Natural killer cell treated with Interleukin-12 subunit alpha and Interleukin-12 subunit beta and Interleukin-15 and Interleukin-18, amount 100 ng/mL, for 72 hours (primary cell): ENCODE results near the gene C1orf50. TPM values are rescaled to one million over a fixed set of nuclear protein-coding genes. Genes with fewer than 3 reads are reported as not detected.
A peak's percentile ranks its signal among the peaks of the same experiment; 100 is the strongest.
"Not testable (repeated sequence)": the region's sequence is repeated elsewhere in the genome, so short reads cannot be mapped to it uniquely, and the experiment has no call there.

Experiments used
- ATAC-seq, 2 donors: fragments of 150-1000 bp; cut with Tn5 transposase in 1 of 2; sonication (Bioruptor Pico), chemical (Tn5 transposase) in 1 of 2; 2 replicates each; pipeline ENCODE4 v1.10.0; 2021
- DNase-seq: peaks from one replicate; pipeline ENCODE4 v3.0.0; 2022; ENCODE audit warnings: low spot score
- H3K27ac Mint-ChIP-seq, 2 donors: 1 replicate in 1 of 2; 2 replicates in 1 of 2; pipeline ENCODE4 v1.8.0; 2022; ENCODE audit warnings: mixed read lengths in 2 of 2, mild to moderate bottlenecking in 1 of 2, moderate library complexity in 1 of 2
- H3K27me3 Mint-ChIP-seq, 2 donors: 1 replicate in 1 of 2; 2 replicates in 1 of 2; pipeline ENCODE4 v1.8.0; 2022; ENCODE audit warnings: mixed read lengths in 2 of 2
- H3K36me3 Mint-ChIP-seq: one replicate; pipeline ENCODE4 v1.8.0; 2022; ENCODE audit warnings: mixed read lengths
- H3K4me1 Mint-ChIP-seq, 2 donors: 1 replicate in 1 of 2; 2 replicates in 1 of 2; pipeline ENCODE4 v1.8.0; 2022; ENCODE audit warnings: low read depth in 2 of 2, mixed read lengths in 2 of 2, mild to moderate bottlenecking in 1 of 2
- H3K4me3 Mint-ChIP-seq: one replicate; pipeline ENCODE4 v1.8.0; 2022; ENCODE audit warnings: mixed read lengths
- H3K9me3 Mint-ChIP-seq: 2 replicates; pipeline ENCODE4 v1.8.0; 2022; ENCODE audit warnings: mixed read lengths
- total RNA-seq, 2 donors: library from RNA; stranded (reverse); gene quantifications; one replicate each; pipeline ENCODE4 v1.2.3, GENCODE V29; 2022

Gene C1orf50
- total RNA-seq, 2 donors from 2014 or later, result 8.7 to 9.5 TPM

DNA sequence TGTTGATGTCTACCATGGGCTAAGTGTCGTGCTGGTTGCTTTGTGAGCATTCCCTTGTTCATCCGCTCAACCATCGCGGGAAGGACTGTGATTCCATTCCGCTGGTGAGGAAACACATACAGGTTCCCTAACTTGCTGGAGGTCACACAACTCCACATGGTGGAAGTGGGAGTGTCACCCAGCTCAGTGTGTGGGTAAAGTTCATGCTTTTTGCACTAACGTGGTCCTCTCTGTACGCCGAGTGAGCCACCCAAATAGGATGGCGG, 23.0 kb upstream of the C1orf50 start:
- Mint-ChIP-seq H3K27ac (no peak overlapping the region), H3K4me3 (no peak overlapping the region), H3K9me3 (no peaks in the 10 kb centered on the region), H3K36me3 (no peaks in the 10 kb centered on the region), H3K4me1 (no peaks in the 10 kb centered on the region), H3K27me3 (no peaks in the 10 kb centered on the region)
- ATAC-seq (no peak), DNase-seq (no peak)

DNA sequence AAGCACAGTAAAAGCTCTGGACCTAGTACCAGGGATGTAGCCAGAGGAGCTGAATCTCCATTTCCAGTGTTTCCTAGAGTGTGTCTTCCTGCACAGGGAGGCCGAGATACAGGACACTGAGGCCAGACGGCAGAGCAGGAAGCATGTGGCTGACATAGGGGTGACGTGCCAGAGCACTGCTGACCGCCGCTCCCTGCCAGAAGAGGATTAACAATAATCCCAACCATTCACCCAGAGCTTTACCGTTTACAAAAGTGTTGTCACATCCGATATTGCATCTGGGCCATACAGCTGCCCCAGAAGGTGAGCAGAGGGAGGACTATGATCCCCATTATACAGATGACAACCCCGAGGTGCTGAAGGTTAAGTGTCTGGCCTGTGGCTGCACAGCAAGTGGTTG, 21.2 kb upstream of the C1orf50 start:
- no peak overlapping the region for H3K27ac Mint-ChIP-seq
- DNase-seq (no peak), ATAC-seq (no peak)
- H3K4me1 Mint-ChIP-seq, result no peaks in the 10 kb centered on the region
- H3K9me3 Mint-ChIP-seq, result no peaks in the 10 kb centered on the region
- no peak overlapping the region for H3K4me3 Mint-ChIP-seq
- no peaks in the 10 kb centered on the region for H3K27me3 Mint-ChIP-seq
- no peaks in the 10 kb centered on the region for H3K36me3 Mint-ChIP-seq

DNA sequence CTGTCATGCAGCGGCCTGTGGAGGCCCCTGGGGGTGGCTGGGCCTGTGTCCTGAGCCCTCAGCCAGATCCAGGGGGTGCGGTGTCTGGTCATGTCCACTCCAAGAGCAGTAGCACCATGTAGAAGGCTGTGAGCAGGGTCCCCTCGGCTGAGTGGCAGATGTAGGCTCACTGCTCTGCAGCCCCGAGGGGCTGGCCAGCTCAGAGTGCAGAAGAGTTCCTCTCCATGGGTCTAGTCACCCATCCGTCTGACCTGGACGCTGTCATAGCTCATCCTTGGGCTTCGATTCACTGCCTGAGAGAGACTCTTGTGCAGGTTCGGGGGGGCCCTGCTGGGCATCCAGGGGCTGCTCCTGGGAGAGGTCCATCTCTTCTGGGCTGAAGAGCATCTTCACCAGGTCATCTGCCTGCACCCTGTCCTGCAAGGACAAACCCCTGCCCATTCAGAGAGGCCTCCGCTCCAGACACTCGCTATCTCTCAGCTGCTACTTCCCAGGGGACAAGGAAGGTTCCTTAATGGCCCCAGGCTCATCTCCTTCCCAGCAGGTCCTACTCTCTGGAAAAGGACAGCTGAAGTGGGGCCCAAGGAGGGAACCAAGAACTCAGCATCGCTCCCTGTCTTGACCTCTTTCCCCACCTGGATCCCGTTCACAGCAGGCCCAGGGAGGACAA, 20.5 kb upstream of the C1orf50 start:
- H3K27ac Mint-ChIP-seq, result no peak overlapping the region
- ATAC-seq (no peak), DNase-seq (no peak)
- H3K4me1 Mint-ChIP-seq, result no peaks in the 10 kb centered on the region
- no peaks in the 10 kb centered on the region for H3K27me3 Mint-ChIP-seq
- H3K36me3 Mint-ChIP-seq, result peaks cover 2% of the 10 kb centered on the region
- H3K9me3 Mint-ChIP-seq, result no peaks in the 10 kb centered on the region
- H3K4me3 Mint-ChIP-seq, result no peak overlapping the region

DNA sequence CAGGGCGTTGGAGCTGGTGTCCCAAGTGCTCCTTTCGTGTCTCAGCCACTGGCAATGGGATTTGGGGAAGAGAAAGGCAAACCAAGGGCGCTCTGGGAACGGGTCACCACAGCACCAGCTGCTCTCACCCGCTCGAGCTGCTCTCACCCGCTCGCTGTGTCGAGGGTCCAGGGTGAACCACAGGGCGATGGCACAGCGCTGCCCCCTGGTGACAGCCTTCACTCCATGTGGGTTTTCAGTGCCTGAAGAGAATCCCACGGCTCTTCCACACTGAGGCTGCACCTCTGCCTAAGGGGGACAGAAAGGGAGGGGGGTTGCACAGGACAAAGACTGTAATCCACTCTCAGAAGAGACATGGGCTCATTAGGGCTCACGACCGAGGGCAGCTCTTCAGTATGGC, 19.9 kb upstream of the C1orf50 start:
- Mint-ChIP-seq H3K27ac (no peak overlapping the region), H3K9me3 (no peaks in the 10 kb centered on the region), H3K36me3 (peaks cover 8% of the 10 kb centered on the region), H3K27me3 (no peaks in the 10 kb centered on the region), H3K4me1 (no peaks in the 10 kb centered on the region), H3K4me3 (no peak overlapping the region)
- ATAC-seq (no peak), DNase-seq (no peak)

DNA sequence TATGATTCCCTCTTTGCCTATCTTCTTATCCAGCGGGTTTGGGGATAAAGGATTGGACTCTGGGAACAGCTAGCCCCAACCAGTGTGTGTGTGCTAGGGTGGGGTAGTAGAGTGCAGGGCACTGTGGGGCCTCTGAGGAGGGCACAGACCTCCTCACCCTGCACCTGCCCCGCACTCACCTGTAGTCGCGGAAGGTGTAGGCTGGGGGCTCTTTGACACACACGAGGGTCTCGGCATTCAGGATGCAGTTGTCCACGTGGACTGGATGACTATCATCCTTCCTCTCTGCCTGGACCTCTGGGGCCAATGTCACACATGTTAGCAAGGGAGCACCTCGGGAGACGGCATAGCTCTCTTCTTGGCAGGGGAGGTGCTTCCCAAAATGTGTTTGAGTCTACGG, 19.0 kb upstream of the C1orf50 start:
- DNase-seq (no peak), ATAC-seq (no peak)
- Mint-ChIP-seq H3K27ac (no peak overlapping the region), H3K4me1 (no peaks in the 10 kb centered on the region), H3K36me3 (peaks cover 13% of the 10 kb centered on the region), H3K27me3 (no peaks in the 10 kb centered on the region), H3K4me3 (no peak overlapping the region), H3K9me3 (no peaks in the 10 kb centered on the region)

DNA sequence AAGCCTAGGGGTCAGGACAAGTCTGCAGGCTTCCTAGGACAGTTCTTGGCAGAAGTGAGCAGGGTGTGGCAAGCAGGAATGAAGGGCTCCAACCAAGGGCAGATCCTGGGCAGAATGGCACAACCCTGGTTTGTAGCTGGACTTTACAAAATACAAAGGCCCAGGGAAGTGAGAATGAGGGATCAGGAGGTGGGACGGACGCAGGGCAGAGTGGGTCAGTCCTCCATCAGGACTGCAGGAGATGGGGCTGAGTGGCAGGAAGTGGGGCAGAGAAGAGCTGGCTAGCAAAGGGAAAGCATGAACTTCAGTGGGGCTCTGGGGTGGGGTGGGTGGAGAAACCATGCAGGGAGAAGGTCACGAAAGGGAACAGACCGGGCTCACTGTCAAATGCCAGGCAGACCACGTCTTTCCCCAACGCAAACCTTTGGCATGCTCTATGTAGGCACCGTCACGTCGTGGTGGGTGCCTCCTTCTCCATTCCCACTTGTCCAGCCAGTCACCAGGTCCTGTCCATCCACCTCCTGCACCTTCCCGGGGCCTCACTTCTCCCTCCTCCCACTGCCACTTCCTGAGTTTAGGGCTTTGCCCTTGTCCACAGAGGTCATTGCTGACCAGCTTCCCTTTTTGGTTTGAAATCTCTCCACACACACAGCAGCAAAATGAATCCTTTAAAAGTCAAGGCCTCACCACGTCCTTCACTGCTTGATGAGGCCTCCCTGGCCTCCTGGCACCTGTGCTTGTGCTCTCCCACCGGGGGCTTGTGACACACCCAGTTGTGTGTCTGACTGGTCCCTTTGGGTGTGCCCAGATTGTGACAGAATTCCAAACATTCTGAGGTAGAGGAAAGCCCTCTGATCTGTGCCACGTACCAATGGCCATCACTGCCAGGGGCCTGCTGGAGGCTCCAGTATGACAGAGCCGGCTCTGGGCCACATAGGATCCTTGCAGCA, 18.3 kb upstream of the C1orf50 start:
- H3K36me3 Mint-ChIP-seq, result peaks cover 14% of the 10 kb centered on the region
- H3K4me3 Mint-ChIP-seq, result no peak overlapping the region
- H3K27me3 Mint-ChIP-seq, result no peaks in the 10 kb centered on the region
- H3K4me1 Mint-ChIP-seq, result no peaks in the 10 kb centered on the region
- ATAC-seq (no peak), DNase-seq (no peak)
- H3K9me3 Mint-ChIP-seq, result no peaks in the 10 kb centered on the region
- no peak overlapping the region for H3K27ac Mint-ChIP-seq

DNA sequence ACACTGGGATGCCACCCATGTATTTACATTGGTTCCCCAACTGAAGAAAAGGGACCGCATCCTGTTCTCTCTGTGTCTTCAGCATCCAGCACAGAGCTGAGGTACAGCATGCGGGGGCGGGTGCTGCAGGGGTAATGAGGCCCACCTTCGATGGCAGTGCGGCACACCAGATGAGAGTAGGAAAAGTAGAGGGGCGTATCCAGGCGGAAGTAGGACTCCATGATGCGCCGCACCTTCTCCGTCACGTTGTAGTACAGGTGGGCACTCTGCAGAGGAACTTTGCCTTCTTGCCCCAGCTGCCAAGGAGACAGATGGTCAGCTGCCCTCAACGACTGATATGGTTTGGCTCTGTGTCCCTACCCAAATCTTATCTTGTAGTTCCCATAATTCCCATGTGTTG, 17.0 kb upstream of the C1orf50 start:
- no peaks in the 10 kb centered on the region for H3K9me3 Mint-ChIP-seq
- no peak overlapping the region for H3K4me3 Mint-ChIP-seq
- no peak for DNase-seq
- no peak overlapping the region for H3K27ac Mint-ChIP-seq
- H3K4me1 Mint-ChIP-seq, result no peaks in the 10 kb centered on the region
- no peaks in the 10 kb centered on the region for H3K27me3 Mint-ChIP-seq
- peaks cover 20% of the 10 kb centered on the region for H3K36me3 Mint-ChIP-seq
- ATAC-seq, result no peak

DNA sequence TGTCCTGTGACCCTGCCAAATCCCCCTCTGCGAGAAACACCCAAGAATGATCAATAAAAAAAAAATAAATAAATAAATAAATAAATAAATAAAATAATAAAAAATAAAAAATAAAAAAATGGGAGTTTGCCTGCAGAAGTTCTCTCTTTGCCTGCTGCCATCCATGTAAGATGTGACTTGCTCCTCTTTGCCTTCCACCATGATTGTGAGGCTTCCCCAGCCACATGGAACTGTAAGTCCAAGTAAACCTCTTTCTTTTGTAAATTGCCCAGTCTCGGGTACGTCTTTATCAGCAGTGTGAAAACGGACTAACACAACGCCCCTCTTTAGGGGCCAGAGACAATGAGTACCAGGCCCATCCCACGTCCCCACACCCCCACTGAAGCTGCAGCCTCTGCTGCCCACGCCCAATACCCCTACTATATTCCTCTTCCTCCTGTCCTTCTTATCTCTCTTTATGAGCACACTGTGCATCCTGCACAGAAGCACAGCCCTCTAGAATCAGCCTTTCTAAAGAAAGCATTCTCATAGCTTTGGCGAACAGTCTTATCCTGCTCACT, 15.5 kb upstream of the C1orf50 start:
- not testable (repeated sequence) for H3K27me3 Mint-ChIP-seq, H3K4me1 Mint-ChIP-seq, H3K9me3 Mint-ChIP-seq, DNase-seq, ATAC-seq, H3K27ac Mint-ChIP-seq, H3K4me3 Mint-ChIP-seq
- H3K36me3 Mint-ChIP-seq, result peaks cover 29% of the 10 kb centered on the region

DNA sequence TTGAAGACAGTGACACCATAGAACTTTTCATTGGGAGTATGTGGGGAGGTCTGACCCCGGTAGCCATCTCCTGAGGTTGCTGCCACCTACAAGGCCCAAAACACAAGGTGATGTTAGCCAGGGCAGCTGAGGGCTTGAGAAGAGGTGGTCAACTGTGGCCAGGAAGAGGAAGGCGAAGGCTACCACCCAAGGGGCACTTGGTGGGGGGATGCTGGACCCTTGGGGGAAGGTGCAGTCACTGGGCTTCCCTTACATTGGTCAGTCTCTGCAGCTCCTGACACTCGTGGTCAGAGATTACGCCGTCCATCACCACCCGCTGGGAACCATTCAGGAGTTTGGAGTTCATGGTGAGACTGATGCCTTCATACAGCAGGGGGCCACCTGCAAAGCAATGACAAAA, 14.8 kb upstream of the C1orf50 start:
- no peaks in the 10 kb centered on the region for H3K9me3 Mint-ChIP-seq
- H3K27ac Mint-ChIP-seq, result no peak overlapping the region
- peaks cover 4 to 6% of the 10 kb centered on the region in 2 donors for H3K4me1 Mint-ChIP-seq
- H3K4me3 Mint-ChIP-seq, result no peak overlapping the region
- H3K27me3 Mint-ChIP-seq, result no peaks in the 10 kb centered on the region
- ATAC-seq (no peak), DNase-seq (no peak)
- H3K36me3 Mint-ChIP-seq, result peaks cover 33% of the 10 kb centered on the region

DNA sequence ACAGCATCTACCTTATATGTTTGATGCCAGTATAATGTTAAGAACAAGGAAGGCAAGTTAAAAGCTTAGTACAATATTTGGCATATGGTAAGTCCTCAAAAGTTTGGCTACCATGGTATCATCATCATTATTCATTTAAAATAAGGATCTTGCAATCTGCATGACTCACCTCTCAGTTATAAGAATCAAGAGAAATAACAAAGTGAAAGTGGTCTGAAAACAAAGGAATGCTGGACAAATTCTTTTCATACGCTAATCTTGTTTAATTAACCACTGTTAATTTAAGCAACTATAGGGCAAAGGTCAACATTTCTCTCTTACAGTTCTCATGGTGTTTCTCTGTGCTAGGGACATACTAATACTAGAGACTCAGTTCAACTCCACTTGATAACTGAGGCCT, 14.0 kb upstream of the C1orf50 start:
- ATAC-seq (no peak), DNase-seq (no peak)
- Mint-ChIP-seq H3K27me3 (no peaks in the 10 kb centered on the region), H3K36me3 (peaks cover 34% of the 10 kb centered on the region), H3K4me1 (peaks cover 4 to 6% of the 10 kb centered on the region in 2 donors), H3K9me3 (no peaks in the 10 kb centered on the region), H3K27ac (no peak overlapping the region), H3K4me3 (no peak overlapping the region)

DNA sequence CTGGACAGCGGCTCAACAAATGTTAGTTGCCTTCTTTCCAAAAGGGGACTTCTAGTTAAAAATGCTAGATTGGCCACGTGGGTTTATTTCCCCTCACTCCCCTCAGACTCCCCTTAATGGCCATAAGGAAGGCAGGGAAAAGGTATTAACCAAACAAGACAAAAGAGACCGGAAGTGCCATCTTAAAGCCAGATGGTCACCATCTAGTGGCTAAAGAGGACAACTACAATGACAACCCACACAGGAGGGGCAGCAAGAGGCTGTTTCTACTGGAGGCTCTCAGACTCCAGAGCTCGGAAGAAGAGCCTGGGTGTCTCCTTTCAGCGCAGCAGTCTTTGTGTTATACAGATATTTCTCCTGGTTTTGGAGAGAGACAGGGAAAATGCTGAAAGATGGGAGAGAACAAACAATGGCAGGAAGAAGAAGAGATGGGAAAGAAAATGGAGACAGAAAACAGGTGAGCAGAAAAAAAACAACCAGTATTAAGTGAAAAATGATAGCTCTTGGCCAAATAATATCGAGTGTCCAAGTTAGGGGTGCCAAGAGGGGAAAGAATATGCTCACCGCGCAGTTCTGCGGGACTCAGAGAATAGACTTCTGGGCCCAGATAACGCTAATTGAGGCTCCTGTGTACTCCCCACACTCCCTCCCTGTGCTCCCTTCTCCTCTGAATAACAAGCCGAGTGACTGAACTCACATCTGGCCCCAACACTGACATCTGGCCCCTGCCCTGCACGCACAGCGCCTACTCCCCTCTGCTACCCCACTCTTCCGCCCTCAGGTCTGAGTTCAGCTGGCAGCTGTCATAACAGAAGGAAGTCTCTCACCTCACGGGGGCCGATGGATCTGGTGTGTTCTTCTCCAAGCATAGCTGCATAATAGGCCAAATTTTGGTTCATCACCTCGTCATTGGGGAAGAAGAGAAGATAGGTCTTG, 9.8 kb upstream of the C1orf50 start:
- ATAC-seq, result peak; percentile 54 to 68
- Mint-ChIP-seq H3K4me1 (peaks cover 4 to 6% of the 10 kb centered on the region in 2 donors), H3K36me3 (peaks cover 26% of the 10 kb centered on the region), H3K27ac (peak overlapping the region in 1 of 2 donors; percentile 79), H3K27me3 (no peaks in the 10 kb centered on the region), H3K4me3 (no peak overlapping the region), H3K9me3 (no peaks in the 10 kb centered on the region)
- DNase-seq, result no peak

DNA sequence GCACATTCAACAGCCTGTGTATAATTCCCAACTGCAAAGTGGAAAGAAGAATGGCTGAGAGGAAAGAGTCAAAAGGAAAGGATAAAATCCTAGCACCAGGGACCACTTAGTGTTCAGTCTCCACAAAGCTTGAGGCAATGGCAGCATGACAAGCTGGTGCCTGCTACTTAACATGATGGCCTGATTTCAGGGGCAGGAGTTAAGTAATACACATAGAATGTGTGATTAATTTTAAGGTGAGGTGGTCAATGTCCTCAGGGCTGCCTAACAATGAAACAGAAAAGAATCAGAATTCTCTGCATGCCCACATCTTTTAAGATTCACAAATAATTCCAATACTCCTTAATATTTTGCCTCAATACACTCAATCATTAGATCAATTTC, 9.2 kb upstream of the C1orf50 start:
- DNase-seq, result no peak

DNA sequence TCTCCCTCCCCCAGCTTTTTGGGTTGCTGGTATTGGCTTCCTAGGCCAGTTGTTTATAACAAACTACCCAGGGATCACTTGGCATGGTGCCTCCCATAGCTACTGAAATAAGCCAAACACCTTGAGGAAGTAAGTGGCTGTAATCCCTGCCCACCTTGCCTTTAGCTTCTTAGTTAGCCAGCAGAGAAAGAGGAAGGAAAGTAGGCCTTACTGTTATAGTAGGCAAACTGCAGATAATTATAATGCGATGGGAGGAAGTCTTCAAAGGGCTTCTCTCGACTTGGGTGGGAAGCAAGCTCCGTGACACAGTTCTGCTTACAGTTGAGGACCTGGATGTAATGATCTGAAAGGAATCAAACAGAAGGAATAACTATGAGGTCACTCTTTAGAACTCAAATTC, 8.4 kb upstream of the C1orf50 start:
- no peak for ATAC-seq
- Mint-ChIP-seq H3K9me3 (no peaks in the 10 kb centered on the region), H3K27ac (no peak overlapping the region), H3K4me1 (peaks cover 4 to 6% of the 10 kb centered on the region in 2 donors), H3K36me3 (peaks cover 21% of the 10 kb centered on the region), H3K4me3 (no peak overlapping the region), H3K27me3 (no peaks in the 10 kb centered on the region)
- no peak for DNase-seq

More for the DNA sequence above, 9.2 kb upstream of the C1orf50 start:
- H3K4me1 Mint-ChIP-seq, result peaks cover 4 to 6% of the 10 kb centered on the region in 2 donors
- H3K4me3 Mint-ChIP-seq, result no peak overlapping the region
- no peaks in the 10 kb centered on the region for H3K27me3 Mint-ChIP-seq
- H3K36me3 Mint-ChIP-seq, result peaks cover 21% of the 10 kb centered on the region
- no peak overlapping the region for H3K27ac Mint-ChIP-seq
- no peak for ATAC-seq
- H3K9me3 Mint-ChIP-seq, result no peaks in the 10 kb centered on the region
